ENCODE results near the gene ABLIM1.

DNA sequence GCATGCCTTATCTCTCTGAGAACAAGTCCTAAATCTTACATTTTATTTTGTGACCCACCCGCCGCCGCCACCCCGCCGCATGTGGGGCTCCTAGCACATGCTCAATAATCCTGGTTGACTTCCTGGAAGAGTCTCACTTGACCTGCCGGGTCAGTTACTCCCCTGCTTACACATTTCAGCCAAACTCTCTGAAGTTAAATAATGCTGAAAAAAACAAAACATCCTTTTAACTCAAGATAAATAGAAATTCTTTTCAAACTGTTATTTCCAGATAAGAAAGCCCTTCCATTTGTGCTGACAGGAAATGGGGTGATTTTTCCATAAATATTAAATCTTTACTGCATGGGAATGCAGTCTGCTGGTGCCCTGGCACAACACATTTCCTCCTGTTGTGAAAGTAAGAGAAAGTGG, 123.5 kb downstream of the ABLIM1 start:
- TF ChIP-seq, protein P1, sequence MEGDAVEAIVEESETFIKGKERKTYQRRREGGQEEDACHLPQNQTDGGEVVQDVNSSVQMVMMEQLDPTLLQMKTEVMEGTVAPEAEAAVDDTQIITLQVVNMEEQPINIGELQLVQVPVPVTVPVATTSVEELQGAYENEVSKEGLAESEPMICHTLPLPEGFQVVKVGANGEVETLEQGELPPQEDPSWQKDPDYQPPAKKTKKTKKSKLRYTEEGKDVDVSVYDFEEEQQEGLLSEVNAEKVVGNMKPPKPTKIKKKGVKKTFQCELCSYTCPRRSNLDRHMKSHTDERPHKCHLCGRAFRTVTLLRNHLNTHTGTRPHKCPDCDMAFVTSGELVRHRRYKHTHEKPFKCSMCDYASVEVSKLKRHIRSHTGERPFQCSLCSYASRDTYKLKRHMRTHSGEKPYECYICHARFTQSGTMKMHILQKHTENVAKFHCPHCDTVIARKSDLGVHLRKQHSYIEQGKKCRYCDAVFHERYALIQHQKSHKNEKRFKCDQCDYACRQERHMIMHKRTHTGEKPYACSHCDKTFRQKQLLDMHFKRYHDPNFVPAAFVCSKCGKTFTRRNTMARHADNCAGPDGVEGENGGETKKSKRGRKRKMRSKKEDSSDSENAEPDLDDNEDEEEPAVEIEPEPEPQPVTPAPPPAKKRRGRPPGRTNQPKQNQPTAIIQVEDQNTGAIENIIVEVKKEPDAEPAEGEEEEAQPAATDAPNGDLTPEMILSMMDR (IDR thresholded peaks at IDR 0.05): no peak
- no peak for TF ChIP-seq POLR2A (IDR thresholded peaks at IDR 0.05)
